HG03565 (cell line): ENCODE data around the gene COA6.
"Not testable (repeated sequence)": the region's sequence is repeated elsewhere in the genome, so short reads cannot be mapped to it uniquely, and the experiment has no call there.

ENCODE experiments used
- ATAC-seq: cut with Tn5 transposase; IDR thresholded peaks from one replicate; pipeline ENCODE4 v1.9.1; 2021; ENCODE audit warnings: mild to moderate bottlenecking, moderate library complexity; ENCODE audit not compliant: unreplicated experiment

COA6 gene

GRCh38 chr1:234373064-234373958 lies at the start of gene COA6:
Gene COA6, plus strand, starts transcription at chr1:234373456. Its CDS starts 11 bp downstream, at chr1:234373467.
- ATAC-seq = peak; percentile 87

- ATAC-seq = no peak
Observed at GRCh38 chr1:234324821-234325220, 48.4 kb upstream of the COA6 start.

- no peak for ATAC-seq
Observed at GRCh38 chr1:234325878-234326496, 47.3 kb upstream of the COA6 start.

GRCh38 chr1:234326497-234327366 lies 46.5 kb upstream of the COA6 start:
- peak; percentile 53 for ATAC-seq

GRCh38 chr1:234327577-234328164 lies 45.6 kb upstream of the COA6 start:
- no peak for ATAC-seq

- ATAC-seq = no peak
Observed at GRCh38 chr1:234330843-234331215, 42.4 kb upstream of the COA6 start.

GRCh38 chr1:234331507-234331906 lies 41.7 kb upstream of the COA6 start:
- ATAC-seq = no peak

GRCh38 chr1:234336359-234336758 lies 36.9 kb upstream of the COA6 start:
- ATAC-seq = no peak

- no peak for ATAC-seq
Observed at GRCh38 chr1:234337233-234337632, 36.0 kb upstream of the COA6 start.

GRCh38 chr1:234340528-234340927 lies 32.7 kb upstream of the COA6 start:
- no peak for ATAC-seq

- ATAC-seq = no peak
Observed at GRCh38 chr1:234342774-234343173, 30.5 kb upstream of the COA6 start.

GRCh38 chr1:234345237-234345636 lies 28.0 kb upstream of the COA6 start:
- no peak for ATAC-seq

GRCh38 chr1:234348964-234349363 lies 24.3 kb upstream of the COA6 start:
- ATAC-seq = no peak

GRCh38 chr1:234355782-234356510 lies 17.3 kb upstream of the COA6 start:
- no peak for ATAC-seq

GRCh38 chr1:234356615-234357269 lies 16.5 kb upstream of the COA6 start:
- ATAC-seq = not testable (repeated sequence)

- ATAC-seq = no peak
Observed at GRCh38 chr1:234357831-234358230, 15.4 kb upstream of the COA6 start.

- ATAC-seq = no peak
Observed at GRCh38 chr1:234361102-234361603, 12.1 kb upstream of the COA6 start.

- ATAC-seq = no peak
Observed at GRCh38 chr1:234362558-234362957, 10.7 kb upstream of the COA6 start.

- no peak for ATAC-seq
Observed at GRCh38 chr1:234368320-234369032, 4.8 kb upstream of the COA6 start.
